CMK (cell line): Measurements from ENCODE around the gene EIF2B2.

Source experiments
- DNase-seq: peaks from one replicate; pipeline ENCODE4 v3.0.0-alpha.2; 2010; ENCODE audit warnings: low read depth

Gene EIF2B2

DNA sequence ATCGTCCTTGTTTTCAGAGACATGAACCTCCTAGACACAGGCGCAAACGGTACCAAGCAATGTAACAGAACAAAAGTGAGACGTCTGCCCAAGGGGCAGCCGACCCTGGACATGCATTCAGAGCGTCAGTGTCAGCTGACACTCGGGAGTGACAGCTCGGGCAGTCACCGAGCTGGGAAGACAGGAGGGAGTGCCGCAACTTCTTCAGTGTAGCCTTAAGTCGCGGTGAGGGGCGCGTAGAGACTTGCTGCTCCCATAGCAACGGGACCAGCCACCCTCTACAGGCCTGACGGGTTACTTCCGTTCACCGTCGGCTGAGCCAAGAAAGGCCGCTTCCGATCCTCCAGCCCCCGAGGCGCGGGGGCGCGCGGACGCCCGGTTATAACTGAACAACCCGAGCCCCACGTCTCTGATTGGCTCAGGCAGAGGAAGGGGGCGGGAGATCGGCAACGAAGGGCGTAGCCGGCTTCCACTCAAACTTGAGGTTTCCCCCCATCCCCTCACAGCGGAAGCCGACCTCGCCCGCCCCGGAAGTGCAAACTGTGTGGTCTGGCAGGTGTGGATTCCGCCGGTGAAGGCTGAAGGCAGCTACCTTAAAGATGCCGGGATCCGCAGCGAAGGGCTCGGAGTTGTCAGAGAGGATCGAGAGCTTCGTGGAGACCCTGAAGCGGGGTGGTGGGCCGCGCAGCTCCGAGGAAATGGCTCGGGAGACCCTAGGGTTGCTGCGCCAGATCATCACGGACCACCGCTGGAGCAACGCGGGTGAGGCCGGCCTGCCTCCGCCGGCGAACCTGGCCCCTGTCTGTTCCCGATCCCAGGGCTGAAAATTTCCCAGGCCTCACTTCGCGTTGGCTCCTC, at the start of gene EIF2B2:
Gene EIF2B2 (plus strand): TSS at position 530 of the 858 bp plus-strand sequence. CDS start 70 bp downstream, at position 600.
- peak; percentile 92 for DNase-seq

GRCh38 chr14:74953686-74954085, 49.0 kb upstream of the EIF2B2 start:
- no peak for DNase-seq

GRCh38 chr14:74954232-74954946, 48.3 kb upstream of the EIF2B2 start:
- no peak for DNase-seq

DNA sequence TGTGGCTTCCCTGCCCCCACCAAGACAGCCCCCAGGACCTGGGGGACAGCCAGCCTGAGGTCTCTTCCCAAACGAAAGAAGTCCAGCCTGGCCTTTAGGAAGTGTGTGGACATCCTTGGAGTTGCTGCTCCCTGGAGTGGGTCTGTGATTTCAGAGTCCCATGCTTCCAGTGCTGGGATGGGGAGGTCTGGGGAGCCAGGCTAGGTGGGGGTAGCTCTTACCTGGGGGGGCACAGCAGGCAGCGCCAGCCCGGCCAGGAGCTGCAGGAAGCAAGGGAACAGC, 47.8 kb upstream of the EIF2B2 start:
- DNase-seq = no peak

DNA sequence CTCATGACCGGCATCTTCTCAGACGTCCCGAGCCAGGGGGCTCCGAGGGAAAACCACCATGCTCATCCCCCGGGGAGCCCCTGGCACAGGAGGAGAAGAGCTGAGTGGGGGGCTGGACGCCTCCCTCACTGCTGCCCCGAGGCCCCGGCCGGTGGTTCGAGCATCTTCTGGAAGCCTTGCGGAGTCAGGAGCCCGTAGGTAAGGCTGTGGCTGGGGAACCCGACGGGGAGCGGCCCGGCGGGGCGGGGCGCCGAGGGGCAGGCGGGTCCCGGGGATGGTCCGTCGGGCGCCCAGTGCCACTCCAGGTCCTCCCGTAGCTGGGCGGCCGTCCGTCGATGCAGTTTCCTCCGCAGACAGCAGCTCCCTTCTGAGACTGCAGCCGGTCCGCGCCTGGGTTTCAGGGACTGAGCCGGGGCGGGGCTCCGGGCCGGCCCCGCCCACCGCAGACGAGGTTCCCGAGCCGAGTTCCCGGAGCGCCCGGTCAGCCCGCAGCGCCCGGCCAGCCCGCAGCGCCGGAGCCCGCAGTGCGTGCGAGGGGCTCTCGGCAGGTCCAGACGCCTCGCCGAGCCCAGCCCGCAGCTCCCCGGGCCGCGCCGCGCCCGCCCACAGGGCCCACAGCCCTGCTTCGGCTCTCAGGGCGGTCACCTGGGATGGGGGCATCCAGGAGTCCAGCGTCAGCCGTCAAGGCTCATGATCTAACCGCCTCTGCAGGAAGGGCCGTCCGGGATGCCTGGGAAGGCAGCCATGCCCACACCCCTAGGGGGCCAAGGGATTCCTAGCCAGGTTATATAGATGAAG, 47.3 kb upstream of the EIF2B2 start, which contains the start of gene PGF:
Gene PGF (minus strand): TSS at position 369 of the 798 bp plus-strand sequence. CDS start 355 bp downstream, at position 14.
- DNase-seq = no peak

DNA sequence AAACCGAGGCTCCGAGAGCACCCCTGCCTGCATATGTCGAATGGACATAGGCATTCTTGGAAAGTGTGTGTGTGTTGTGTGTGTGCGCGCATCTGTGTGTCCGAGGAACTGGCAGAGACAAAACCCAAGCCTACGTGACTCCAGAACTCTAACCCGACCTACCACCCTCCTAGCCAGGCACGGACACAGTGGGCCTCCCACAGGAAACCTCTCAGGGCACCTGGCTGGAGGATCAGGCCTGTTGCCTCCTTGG, 46.8 kb upstream of the EIF2B2 start:
- DNase-seq = no peak

DNA sequence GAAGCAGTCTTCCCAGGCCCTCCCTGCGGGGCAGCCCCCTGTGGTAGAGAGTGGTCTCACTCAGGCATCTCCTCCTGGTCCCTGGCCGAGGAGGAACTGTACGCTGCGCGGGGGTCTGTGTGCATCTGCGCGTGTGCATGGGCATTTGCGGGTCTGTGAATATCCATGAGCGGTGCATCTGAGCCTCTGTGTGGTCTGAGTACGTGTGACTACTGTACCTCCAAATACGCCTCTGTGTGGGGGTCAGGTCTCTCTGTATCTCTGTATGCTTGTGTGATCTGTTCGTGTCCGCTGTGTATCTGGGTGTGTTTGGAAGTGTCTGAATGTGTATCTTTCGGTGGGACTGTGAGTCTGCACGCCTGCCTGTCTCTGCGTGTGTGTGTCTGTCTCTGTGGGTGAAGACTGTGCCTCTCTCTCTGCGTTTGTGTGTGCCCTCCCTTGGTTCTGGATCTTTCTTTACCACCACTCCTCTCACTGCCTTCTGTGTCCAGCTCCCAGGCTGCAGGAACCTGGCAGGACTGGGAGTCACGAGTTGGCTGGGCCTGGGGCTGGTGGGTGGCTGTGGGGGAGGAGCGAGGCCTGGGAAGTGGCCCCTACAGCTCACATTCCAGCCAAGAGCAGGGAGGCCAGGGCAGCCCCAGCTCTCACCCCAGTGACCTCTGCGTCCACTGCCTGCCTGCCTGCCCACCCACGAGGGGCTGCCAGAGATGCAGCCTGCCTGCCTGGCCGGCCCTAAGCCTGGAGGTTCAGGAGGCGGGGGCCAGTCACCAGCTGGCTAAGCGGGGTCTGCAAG, 46.2 kb upstream of the EIF2B2 start:
- no peak for DNase-seq

DNA sequence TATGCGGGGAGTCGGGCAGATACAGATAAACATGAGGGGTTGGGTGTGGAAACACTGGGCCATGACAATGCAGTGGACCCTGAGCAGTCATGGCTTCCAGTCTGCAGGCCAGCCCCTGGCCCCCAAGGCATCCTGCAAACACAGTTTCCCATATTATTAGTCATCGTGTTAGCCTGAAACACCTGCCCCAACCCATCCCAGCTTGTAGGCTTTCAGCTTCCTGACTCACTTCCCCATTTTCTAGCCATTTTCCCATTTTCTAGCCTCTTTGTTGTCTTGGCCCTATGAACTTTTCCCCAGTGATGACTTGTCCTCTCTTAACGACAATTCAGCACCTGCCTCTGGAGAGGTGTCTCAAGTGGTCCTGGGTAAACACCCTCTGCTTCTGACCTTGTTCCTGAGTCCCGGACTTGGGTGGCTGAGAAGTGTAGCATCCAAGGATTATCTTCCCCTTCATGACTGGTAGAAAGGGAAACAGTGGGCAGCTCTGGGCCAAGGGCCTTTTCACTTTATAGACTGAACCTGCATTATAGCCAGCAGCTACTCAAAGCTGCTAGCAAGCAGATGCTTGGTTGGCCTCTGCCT, 43.0 kb upstream of the EIF2B2 start:
- DNase-seq = no peak

DNA sequence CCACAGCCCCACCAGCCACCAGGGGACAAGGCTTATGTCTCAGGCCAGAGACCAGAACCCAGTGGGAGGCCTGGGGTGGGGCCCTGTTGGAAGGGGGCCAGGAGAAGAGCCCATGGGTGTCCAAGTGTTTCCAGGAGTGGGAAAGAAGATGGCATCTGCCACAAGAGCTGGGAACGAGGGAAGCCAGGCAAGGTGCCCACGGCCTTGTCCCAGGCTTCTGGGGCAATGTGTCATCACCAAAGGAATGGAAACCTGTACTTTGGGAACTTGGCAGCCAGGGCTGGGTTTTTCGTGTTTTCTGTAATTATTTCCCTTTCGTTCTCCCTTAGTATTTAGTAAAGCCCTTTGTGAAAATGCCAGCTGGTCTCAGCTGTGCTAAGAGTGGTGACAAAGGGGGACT, 42.0 kb upstream of the EIF2B2 start:
- no peak for DNase-seq

GRCh38 chr14:74961238-74961911, 41.3 kb upstream of the EIF2B2 start:
- DNase-seq = no peak

- DNase-seq = no peak
Measured at GRCh38 chr14:74962046-74962445, 40.7 kb upstream of the EIF2B2 start.

DNA sequence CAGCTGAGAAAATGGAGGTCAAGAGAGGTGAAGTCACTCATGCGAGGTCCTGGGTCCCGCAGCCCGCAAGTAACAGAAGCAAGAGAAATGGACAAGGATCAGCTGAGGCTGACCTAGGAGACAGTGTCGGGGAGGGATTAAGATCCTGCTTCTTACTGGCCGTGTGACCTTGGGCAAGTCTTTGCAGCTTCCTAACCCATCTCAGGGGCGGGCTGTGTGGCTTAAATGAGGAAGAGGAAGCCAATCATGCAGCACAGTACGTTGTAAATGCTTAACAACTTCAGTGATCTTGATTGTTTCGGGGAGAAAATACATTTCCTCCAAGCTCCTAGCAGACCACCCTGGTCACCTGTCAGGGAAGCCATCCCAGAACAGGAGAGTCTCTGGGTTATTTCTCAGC, 40.2 kb upstream of the EIF2B2 start:
- no peak for DNase-seq

GRCh38 chr14:74963178-74963704, 39.5 kb upstream of the EIF2B2 start:
- no peak for DNase-seq

- DNase-seq = no peak
Measured at GRCh38 chr14:74963705-74964271, 38.9 kb upstream of the EIF2B2 start.

GRCh38 chr14:74964787-74965485, 37.8 kb upstream of the EIF2B2 start:
- DNase-seq = no peak

- no peak for DNase-seq
Measured at GRCh38 chr14:74965486-74966153, 37.1 kb upstream of the EIF2B2 start.

DNA sequence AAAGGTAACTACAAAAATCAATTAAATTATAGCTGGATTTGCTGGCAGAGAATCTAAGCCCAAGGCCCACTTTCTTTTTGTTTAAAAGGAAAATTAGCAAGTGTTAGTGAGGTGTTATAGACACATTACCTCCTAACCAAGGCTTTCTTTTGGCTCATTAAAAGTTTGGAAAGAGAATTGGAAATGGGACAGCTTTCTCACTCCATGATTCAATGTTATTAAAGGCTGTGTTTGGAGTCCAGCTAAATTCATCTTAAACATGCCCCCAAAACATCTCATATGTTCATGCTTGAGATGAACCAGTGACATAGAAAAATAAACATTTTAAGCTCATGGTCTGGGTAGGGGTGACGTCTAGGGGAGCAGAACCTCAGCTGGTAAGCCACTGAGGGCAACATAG, 33.9 kb upstream of the EIF2B2 start:
- DNase-seq = no peak

GRCh38 chr14:74973003-74973653, 29.6 kb upstream of the EIF2B2 start:
- no peak for DNase-seq

DNA sequence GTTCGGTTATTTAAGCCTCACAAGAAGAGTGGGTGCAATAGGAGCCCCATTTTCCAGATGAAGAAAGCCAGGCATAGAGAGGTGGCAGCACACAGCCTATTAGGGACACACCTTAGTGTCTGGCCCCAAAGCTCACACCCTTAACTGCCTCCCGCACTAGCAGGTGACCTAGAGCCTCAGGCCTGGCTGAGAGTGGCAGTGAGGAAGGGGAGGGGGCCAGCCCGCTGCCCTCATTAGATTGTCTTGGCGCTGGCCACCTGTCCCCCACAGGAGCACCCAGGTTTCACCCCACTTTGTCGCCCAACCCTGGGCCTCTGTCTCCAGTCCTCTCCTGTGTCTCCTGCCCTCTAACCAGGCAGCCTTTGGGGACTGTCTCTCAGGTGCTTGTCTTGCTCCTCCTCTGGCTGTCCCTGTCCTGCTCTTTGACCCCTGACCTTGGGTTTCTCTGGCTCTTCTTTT, 28.8 kb upstream of the EIF2B2 start:
- no peak for DNase-seq
